GM12874 (cell line): Measurements from ENCODE around the gene CETN1.

Source experiments
- TF ChIP-seq, protein P1 (sequence below): IDR thresholded peaks from 2 replicates; pipeline ENCODE4 v1.5.1; 2011; ENCODE audit warnings: low read depth, mild to moderate bottlenecking, control low read depth, low read length, moderate library complexity; ENCODE audit not compliant: insufficient read depth

The CETN1 gene

DNA sequence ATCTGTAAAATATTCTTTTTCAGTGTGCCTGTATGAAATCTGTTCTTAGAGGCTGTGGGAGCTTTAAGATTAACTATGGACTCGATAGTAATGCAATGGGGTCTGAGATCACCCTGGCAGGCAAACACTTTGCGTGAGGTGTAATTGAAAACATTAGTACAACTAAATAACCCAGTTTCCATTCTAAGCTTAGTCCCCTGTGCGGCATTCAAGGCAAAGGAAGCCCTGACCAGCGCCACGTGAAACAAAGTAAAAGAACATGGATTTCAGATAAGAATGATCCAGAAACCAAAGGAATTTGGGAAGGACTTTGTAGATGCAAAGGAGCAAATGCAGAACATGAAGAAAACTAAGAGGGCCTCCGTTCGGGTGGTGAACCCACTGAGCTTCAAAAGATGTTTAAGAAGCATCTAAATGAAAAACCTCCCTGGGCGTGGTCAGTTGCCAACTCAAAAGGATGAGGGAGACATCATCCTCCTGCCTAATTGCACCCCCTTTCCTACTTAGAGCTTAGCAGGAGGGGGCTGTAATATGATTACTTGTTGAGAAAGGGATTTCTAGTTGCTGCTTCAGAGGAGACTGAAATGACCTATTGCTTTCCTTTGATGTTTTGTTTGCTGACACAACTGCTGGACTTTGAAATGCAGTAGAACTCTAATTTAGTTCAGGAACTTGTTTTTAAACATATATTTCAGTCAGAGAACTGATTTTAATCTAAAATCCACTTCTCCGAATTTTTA is 7.9 kb upstream of the CETN1 start:
- TF ChIP-seq, protein P1, sequence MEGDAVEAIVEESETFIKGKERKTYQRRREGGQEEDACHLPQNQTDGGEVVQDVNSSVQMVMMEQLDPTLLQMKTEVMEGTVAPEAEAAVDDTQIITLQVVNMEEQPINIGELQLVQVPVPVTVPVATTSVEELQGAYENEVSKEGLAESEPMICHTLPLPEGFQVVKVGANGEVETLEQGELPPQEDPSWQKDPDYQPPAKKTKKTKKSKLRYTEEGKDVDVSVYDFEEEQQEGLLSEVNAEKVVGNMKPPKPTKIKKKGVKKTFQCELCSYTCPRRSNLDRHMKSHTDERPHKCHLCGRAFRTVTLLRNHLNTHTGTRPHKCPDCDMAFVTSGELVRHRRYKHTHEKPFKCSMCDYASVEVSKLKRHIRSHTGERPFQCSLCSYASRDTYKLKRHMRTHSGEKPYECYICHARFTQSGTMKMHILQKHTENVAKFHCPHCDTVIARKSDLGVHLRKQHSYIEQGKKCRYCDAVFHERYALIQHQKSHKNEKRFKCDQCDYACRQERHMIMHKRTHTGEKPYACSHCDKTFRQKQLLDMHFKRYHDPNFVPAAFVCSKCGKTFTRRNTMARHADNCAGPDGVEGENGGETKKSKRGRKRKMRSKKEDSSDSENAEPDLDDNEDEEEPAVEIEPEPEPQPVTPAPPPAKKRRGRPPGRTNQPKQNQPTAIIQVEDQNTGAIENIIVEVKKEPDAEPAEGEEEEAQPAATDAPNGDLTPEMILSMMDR: no peak

DNA sequence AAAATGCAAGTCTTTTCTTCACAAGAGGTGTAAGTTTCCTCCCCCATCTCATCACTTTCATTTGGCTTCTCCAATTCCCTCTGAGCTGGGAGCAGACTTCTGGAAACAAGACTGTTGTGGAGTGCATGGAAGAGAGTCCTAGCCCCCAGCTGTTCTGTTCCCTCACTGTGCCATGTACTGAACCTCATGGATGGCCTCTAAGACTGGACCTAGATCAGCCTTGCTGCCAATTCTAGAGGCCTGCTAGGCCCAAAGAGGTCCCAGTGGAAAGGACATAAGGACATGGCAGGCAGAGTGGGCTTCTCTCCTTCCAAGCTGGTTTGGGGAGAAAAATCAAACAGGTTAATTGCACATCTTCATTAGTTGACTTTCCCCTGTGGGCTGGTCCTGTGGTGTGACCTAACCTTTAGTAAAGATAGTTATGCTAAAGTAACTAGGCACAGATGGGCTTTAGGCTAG is 7.3 kb upstream of the CETN1 start:
- TF ChIP-seq, protein P1: no peak

DNA sequence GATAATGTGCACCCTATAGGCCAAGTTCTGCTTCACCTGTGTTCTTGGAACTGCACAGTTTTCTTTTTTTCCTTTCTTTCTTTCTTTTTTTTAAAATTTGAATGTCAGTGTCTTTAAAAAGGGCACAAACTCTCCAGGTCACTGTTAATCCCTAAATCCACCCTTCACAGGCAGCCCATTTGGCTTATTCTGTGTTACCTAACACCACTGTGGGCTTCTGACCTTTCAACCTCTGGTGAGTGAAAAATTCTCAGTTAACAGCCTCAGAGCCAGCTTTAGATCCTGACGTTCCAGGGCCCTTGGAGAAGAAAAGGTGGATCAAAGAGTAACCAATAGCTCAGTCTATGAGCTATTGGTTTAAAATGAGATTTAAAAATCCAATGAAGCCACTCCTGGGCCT is 6.8 kb upstream of the CETN1 start:
- TF ChIP-seq, protein P1: no peak

DNA sequence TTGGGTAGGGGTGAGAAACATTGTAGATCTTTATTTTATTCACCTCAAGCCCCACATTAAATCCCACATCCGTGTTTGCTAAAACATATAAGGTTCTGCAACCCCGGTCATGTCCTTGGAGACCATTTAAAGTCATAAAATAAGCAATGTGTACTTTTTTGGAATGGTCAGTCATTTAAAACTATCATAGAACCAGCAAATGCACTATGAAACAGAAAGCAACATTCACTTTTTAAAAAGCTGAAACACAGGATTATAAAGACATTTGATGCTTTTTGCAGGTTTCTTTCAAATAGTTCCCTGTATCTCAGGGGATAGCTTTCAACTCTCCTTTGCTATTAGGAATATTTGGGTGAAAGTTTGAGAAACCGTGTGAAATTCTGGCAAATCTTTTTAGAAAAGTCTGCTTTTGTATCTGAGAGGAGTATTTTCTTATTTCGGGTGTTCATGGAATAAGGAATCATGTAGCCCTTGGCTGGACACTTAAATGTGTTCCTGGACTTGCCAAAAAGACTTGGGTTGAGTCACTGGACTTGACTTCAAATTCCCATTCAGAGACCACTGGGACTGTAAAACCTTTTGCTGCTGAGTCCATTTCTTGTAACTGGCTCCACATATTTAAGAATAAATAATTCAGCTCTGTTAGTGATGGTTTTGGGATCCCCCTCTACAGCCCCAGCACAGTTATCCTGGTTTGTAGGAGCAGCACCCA is 5.9 kb upstream of the CETN1 start:
- TF ChIP-seq, protein P1: no peak

DNA sequence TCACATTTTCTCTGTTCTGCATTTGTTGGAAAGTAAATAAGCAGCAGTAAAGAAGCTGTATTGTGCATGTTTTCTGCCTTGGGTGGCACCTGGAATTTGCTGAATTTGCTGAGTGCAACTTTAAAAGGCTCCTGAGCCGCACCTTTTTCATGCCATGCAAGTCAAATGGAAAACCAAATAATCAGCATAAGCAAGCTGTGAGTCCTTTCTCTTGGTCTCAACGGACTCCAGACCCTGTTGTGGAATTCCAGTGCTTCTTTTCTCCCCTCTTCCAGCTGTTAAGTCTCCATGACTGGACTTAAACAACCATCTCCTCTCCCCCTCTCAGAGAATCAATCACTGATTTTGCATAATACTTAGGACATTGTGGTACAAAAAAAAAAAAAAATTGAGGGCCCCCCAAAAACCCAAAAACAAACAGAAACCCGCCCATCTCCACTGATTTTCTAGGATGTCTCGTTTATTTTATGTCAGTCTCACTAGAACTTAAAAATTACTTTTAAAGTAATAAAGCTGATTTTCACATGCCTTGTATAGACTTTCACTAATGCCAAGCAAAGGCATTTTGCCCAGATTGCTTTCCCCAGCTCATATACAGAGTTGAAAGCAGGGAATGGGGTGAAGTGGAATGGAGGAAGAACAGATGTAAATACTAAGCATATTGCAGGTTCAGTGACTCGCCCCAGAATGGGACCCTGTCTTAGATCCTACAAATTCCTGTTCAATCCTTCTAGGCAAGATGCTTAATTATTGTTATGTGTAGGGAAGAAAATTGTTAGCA is 5.1 kb upstream of the CETN1 start:
- TF ChIP-seq, protein P1: no peak

DNA sequence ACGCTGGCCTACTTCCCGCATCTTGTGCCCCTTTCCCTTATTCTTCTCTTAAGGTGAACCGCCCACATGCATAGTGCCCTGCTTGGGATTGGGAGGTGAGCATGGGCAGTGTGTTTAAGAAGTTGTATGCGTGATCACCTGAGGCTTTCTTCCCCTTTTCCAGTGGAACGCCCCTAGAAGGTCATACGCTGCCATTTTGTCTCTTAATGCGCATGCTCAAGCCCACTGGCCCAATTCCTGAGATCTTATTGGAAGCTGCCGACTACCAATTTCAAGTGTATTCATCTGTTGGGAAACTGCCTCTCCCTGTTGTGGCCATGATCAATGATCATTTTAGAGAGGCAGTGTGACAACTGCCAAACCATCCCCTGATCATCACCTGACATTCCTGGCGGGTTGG is 3.3 kb upstream of the CETN1 start:
- TF ChIP-seq, protein P1: no peak
